Liver (tissue), 9 donors: ENCODE data around the gene CCL22. TPM values are rescaled to one million over a fixed set of nuclear protein-coding genes. Genes with fewer than 3 reads are reported as not detected.

Experiments used
- DNase-seq: peaks from one replicate; pipeline ENCODE4 v3.0.0-alpha.2; 2017; ENCODE audit warnings: low spot score
- H3K27ac ChIP-seq, 2 donors: one replicate each; pipeline ENCODE4 v1.7.0; 2013; ENCODE audit warnings: inconsistent platforms in 2 of 2, low read length in 2 of 2, control low read depth in 1 of 2, low read depth in 1 of 2, mild to moderate bottlenecking in 1 of 2
- H3K27me3 ChIP-seq, 4 donors: one replicate each; pipeline versions ENCODE4 v1.6.1 to v1.7.0; 2013; ENCODE audit warnings: low read length in 3 of 4, inconsistent platforms in 1 of 4, mild to moderate bottlenecking in 1 of 4, moderate library complexity in 1 of 4; ENCODE audit not compliant: control insufficient read depth in 4 of 4, insufficient read depth in 4 of 4
- H3K36me3 ChIP-seq, 4 donors: one replicate each; pipeline versions ENCODE4 v1.6.1 to v1.7.0; 2013; ENCODE audit warnings: low read length in 3 of 4, mild to moderate bottlenecking in 3 of 4, low read depth in 1 of 4, moderate library complexity in 1 of 4; ENCODE audit not compliant: control insufficient read depth in 4 of 4, insufficient read depth in 3 of 4
- H3K4me1 ChIP-seq, 4 donors: one replicate each; pipeline versions ENCODE4 v1.6.1 to v1.7.0; 2013; ENCODE audit warnings: low read length in 3 of 4, mild to moderate bottlenecking in 3 of 4, moderate library complexity in 1 of 4; ENCODE audit not compliant: control insufficient read depth in 4 of 4, insufficient read depth in 4 of 4
- H3K4me3 ChIP-seq, 3 donors: one replicate each; pipeline versions ENCODE4 v1.6.1 to v1.7.0; 2013; ENCODE audit warnings: low read length in 3 of 3, control low read depth in 1 of 3, low read depth in 1 of 3, mild to moderate bottlenecking in 1 of 3
- H3K9ac ChIP-seq, 2 donors: one replicate each; pipeline ENCODE4 v1.7.0; 2013; ENCODE audit warnings: low read length in 2 of 2, mild to moderate bottlenecking in 2 of 2, moderate library complexity in 2 of 2, control low read depth in 1 of 2, low read depth in 1 of 2
- H3K9me3 ChIP-seq, 4 donors: one replicate each; pipeline versions ENCODE4 v1.6.1 to v1.7.0; 2013; ENCODE audit warnings: low read length in 3 of 4; ENCODE audit not compliant: control insufficient read depth in 4 of 4
- EGR1 ChIP-seq, 2 donors: IDR thresholded peaks; 2 replicates each; pipeline ENCODE4 v1.6.1; 2016 to 2018; ENCODE audit warnings: antibody characterized with exemption in 2 of 2, low read depth in 2 of 2
- FOXA1 ChIP-seq: IDR thresholded peaks from 2 replicates; pipeline ENCODE4 v1.6.1; 2016; ENCODE audit warnings: antibody characterized with exemption
- FOXA2 ChIP-seq: IDR thresholded peaks from 2 replicates; pipeline ENCODE4 v1.6.1; 2016; ENCODE audit warnings: antibody characterized with exemption
- GABPA ChIP-seq, 2 donors: IDR thresholded peaks in 1 of 2; conservative IDR thresholded peaks in 1 of 2; 2 replicates each; pipeline ENCODE4 v1.6.1; 2016; ENCODE audit warnings: antibody characterized with exemption in 2 of 2, mild to moderate bottlenecking in 1 of 2, moderate library complexity in 1 of 2
- HNF4A ChIP-seq, 2 donors: conservative IDR thresholded peaks; 2 replicates each; pipeline ENCODE4 v1.6.1; 2016; ENCODE audit warnings: antibody characterized with exemption in 2 of 2, mild to moderate bottlenecking in 2 of 2
- JUND ChIP-seq, 2 donors: IDR thresholded peaks; 2 replicates each; pipeline ENCODE4 v1.6.1; 2016; ENCODE audit warnings: antibody characterized with exemption in 2 of 2
- NR2F2 ChIP-seq: IDR thresholded peaks from 2 replicates; pipeline ENCODE4 v1.6.1; 2016; ENCODE audit warnings: antibody characterized with exemption
- RAD21 ChIP-seq, 2 donors: IDR thresholded peaks; 2 replicates each; pipeline ENCODE4 v1.6.1; 2016; ENCODE audit warnings: antibody characterized with exemption in 2 of 2, mild to moderate bottlenecking in 2 of 2
- RXRA ChIP-seq, 2 donors: IDR thresholded peaks; 2 replicates each; pipeline ENCODE4 v1.6.1; 2017 to 2018; ENCODE audit warnings: antibody characterized with exemption in 2 of 2, mild to moderate bottlenecking in 1 of 2
- SP1 ChIP-seq: IDR thresholded peaks from 2 replicates; pipeline ENCODE4 v1.6.1; 2018; ENCODE audit warnings: antibody characterized with exemption, mild to moderate bottlenecking
- YY1 ChIP-seq: IDR thresholded peaks from 2 replicates; pipeline ENCODE4 v1.6.1; 2016; ENCODE audit warnings: antibody characterized with exemption, mild to moderate bottlenecking
- WGBS: extraction: QIAGEN DNeasy Blood & Tissue Kit; methylation state at CpG from one replicate; pipeline ENCODE4 v1.1.7; 2013; 5-methylcytosine and 5-hydroxymethylcytosine counted together
- polyA plus RNA-seq, 2 donors: library from polyadenylated mRNA; stranded (reverse) in 1 of 2; unstranded in 1 of 2; fragments of 200-250 nt in 1 of 2; fragments of >200 nt in 1 of 2; fragmentation: Nextera tagmentation in 1 of 2; extraction: Ambion mirVana in 1 of 2; gene quantifications; one replicate each; pipeline versions ENCODE4 v1.2.1 to v1.2.3, GENCODE V29; 2013 to 2015
- total RNA-seq, 2 donors: library from RNA; depleted of rRNA; stranded (reverse); fragments of >200 nt; gene quantifications; one replicate each; pipeline ENCODE4 v1.2.3, GENCODE V29; 2014
- TF ChIP-seq, protein P1 (sequence below): IDR thresholded peaks from 2 replicates; pipeline ENCODE4 v1.6.1; 2016; ENCODE audit warnings: antibody characterized with exemption
- TF ChIP-seq, protein P2 (sequence below): IDR thresholded peaks from 2 replicates; pipeline ENCODE4 v1.6.1; 2016; ENCODE audit warnings: antibody characterized with exemption
- TF ChIP-seq, protein P3 (sequence below): fragments of 150-350 bp; IDR thresholded peaks from 2 replicates; pipeline ENCODE4 v1.5.1; 2017; ENCODE audit warnings: improper control_type of control experiment, low read depth, low read length; ENCODE audit not compliant: missing input control
- TF ChIP-seq, protein P4 (sequence below): IDR thresholded peaks from 2 replicates; pipeline ENCODE4 v1.6.1; 2016; ENCODE audit warnings: antibody characterized with exemption
- donor health status: healthy.
- donor health status: healthy.
- donor health status: healthy.
- donor health status: healthy.
- donor health status: healthy.

The CCL22 gene
- total and polyA plus RNA-seq, 4 donors: 0.02 to 0.09 TPM; not detected in 2

DNA sequence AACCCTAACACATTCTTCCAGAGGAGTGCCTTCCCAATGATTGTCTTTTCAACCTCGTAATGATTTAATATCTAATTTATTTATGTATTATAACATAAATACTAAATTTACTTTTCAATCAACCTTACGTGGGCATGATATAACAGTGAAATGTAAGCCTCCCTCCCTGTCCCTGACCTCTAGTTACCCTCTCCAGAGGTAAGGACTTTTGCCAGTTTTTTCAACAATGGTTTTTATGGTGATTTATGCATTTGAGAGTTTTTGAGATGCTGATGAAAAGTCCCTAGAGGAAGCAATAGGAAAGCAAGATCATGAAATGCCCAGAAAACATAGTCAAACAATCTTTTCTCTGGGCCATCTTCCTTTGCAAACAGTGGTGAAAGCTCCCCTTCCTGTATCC is 38.9 kb upstream of the CCL22 start:
- DNase-seq: no peak
- H3K4me3 ChIP-seq: no peak overlapping the region
- TF ChIP-seq, protein P1, sequence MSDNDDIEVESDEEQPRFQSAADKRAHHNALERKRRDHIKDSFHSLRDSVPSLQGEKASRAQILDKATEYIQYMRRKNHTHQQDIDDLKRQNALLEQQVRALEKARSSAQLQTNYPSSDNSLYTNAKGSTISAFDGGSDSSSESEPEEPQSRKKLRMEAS: no peak
- TF ChIP-seq EGR1 (IDR thresholded peaks at IDR 0.05; ENCODE audit: low read depth in 2 of 2) (no peak), NR2F2 (no peak), YY1 (no peak), RXRA (IDR thresholded peaks at IDR 0.05) (no peak), HNF4A (conservative IDR thresholded peaks at IDR 0.05) (no peak)
- TF ChIP-seq, protein P2, sequence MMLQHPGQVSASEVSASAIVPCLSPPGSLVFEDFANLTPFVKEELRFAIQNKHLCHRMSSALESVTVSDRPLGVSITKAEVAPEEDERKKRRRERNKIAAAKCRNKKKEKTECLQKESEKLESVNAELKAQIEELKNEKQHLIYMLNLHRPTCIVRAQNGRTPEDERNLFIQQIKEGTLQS: no peak
- TF ChIP-seq, protein P3, sequence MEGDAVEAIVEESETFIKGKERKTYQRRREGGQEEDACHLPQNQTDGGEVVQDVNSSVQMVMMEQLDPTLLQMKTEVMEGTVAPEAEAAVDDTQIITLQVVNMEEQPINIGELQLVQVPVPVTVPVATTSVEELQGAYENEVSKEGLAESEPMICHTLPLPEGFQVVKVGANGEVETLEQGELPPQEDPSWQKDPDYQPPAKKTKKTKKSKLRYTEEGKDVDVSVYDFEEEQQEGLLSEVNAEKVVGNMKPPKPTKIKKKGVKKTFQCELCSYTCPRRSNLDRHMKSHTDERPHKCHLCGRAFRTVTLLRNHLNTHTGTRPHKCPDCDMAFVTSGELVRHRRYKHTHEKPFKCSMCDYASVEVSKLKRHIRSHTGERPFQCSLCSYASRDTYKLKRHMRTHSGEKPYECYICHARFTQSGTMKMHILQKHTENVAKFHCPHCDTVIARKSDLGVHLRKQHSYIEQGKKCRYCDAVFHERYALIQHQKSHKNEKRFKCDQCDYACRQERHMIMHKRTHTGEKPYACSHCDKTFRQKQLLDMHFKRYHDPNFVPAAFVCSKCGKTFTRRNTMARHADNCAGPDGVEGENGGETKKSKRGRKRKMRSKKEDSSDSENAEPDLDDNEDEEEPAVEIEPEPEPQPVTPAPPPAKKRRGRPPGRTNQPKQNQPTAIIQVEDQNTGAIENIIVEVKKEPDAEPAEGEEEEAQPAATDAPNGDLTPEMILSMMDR: no peak
- H3K27me3 ChIP-seq: no peaks in the 10 kb centered on the region
- H3K27ac ChIP-seq: no peak overlapping the region
- peaks cover 1 to 6% (median 3%) of the 10 kb centered on the region in 4 donors for H3K4me1 ChIP-seq
- WGBS: 84% methylated on average over 2 of the region's 2 CpGs
- H3K9me3 ChIP-seq: no peaks in the 10 kb centered on the region
- H3K9ac ChIP-seq: no peak overlapping the region
- H3K36me3 ChIP-seq: no peaks in the 10 kb centered on the region

DNA sequence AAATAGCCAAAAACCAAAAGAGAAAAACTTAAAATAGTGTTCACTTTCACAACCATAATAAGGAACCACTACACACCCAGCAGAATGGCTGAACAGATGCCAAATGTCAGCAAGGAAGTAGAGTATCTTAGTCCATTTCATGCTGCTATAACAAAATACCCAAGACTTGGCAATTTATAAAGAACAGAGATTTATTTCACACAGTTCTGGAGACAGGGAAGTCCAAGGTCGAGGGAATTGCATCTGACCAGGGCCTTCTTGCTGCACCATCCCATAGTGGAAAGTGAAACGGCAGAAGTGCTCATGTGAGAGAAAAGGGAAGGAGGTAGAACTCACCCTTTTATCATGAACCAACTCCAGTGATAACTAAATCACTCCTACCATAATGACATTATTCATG is 33.8 kb upstream of the CCL22 start:
- no peaks in the 10 kb centered on the region for H3K4me1 ChIP-seq
- no peak overlapping the region for H3K4me3 ChIP-seq
- no peaks in the 10 kb centered on the region for H3K36me3 ChIP-seq
- no peaks in the 10 kb centered on the region for H3K9me3 ChIP-seq
- H3K9ac ChIP-seq: no peak overlapping the region
- no peak for TF ChIP-seq JUND (IDR thresholded peaks at IDR 0.05)
- TF ChIP-seq, protein P1: no peak
- no peak for TF ChIP-seq RAD21 (IDR thresholded peaks at IDR 0.05)
- TF ChIP-seq RXRA (IDR thresholded peaks at IDR 0.05): no peak
- no peak for TF ChIP-seq FOXA2
- TF ChIP-seq EGR1 (IDR thresholded peaks at IDR 0.05; ENCODE audit: low read depth in 2 of 2): no peak
- TF ChIP-seq FOXA1: no peak
- TF ChIP-seq HNF4A (conservative IDR thresholded peaks at IDR 0.05): no peak
- TF ChIP-seq, protein P3: no peak
- no peak for TF ChIP-seq SP1
- DNase-seq: no peak
- no peak overlapping the region for H3K27ac ChIP-seq
- H3K27me3 ChIP-seq: no peaks in the 10 kb centered on the region
- 71% methylated on average over 2 of the region's 2 CpGs for WGBS

DNA sequence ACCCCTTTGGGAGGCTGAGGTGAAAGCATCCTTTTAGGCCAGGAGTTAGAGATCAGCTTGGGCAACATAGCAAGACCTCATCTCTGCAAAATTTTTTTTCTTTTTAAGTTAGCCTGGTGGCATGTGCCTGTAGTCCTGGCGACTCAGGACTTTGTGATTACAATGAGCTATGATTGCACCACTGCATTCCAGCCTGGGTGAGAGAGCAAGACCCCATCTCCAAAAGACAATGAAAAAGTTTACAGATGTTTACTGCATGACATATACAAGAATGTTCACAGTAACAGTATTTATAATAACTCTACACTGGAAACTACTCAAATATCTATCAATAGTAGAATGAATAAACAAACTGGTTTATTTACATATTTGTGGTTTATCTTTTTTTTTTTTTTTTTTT is 33.1 kb upstream of the CCL22 start:
- no peaks in the 10 kb centered on the region for H3K9me3 ChIP-seq
- H3K27me3 ChIP-seq: no peaks in the 10 kb centered on the region
- no peaks in the 10 kb centered on the region for H3K36me3 ChIP-seq
- H3K27ac ChIP-seq: no peak overlapping the region
- no peak for DNase-seq
- H3K4me1 ChIP-seq: no peaks in the 10 kb centered on the region
- WGBS: 68% methylated on average over 1 of the region's 1 CpG
- no peak overlapping the region for H3K9ac ChIP-seq
- H3K4me3 ChIP-seq: no peak overlapping the region
- TF ChIP-seq GABPA (IDR thresholded peaks at IDR 0.05 in 1 of 2, conservative IDR thresholded peaks at IDR 0.05 in 1 of 2) (no peak), NR2F2 (no peak), EGR1 (IDR thresholded peaks at IDR 0.05; ENCODE audit: low read depth in 2 of 2) (no peak), FOXA2 (no peak)
- TF ChIP-seq, protein P4, sequence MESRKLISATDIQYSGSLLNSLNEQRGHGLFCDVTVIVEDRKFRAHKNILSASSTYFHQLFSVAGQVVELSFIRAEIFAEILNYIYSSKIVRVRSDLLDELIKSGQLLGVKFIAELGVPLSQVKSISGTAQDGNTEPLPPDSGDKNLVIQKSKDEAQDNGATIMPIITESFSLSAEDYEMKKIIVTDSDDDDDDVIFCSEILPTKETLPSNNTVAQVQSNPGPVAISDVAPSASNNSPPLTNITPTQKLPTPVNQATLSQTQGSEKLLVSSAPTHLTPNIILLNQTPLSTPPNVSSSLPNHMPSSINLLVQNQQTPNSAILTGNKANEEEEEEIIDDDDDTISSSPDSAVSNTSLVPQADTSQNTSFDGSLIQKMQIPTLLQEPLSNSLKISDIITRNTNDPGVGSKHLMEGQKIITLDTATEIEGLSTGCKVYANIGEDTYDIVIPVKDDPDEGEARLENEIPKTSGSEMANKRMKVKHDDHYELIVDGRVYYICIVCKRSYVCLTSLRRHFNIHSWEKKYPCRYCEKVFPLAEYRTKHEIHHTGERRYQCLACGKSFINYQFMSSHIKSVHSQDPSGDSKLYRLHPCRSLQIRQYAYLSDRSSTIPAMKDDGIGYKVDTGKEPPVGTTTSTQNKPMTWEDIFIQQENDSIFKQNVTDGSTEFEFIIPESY: no peak
- TF ChIP-seq, protein P3: no peak
- TF ChIP-seq, protein P1: no peak
